ENCODE data around the gene TXNDC8.

- TF ChIP-seq CTCF (IDR thresholded peaks at IDR 0.05; ENCODE audit: low read depth, low read length) (no peak), EZH2phosphoT487 (IDR thresholded peaks at IDR 0.05; ENCODE audit: low read depth) (no peak)
Observed at GRCh38 chr9:110270211-110270995, 67.3 kb downstream of the TXNDC8 start.
